SW 1271 (cell line): ENCODE measurements around the gene FGG.

Experiments used
- DNase-seq, 2 experiments: peaks; one replicate each; lab custom pipeline; 2025; lab: John Stamatoyannopoulos, UW

The FGG gene

GRCh38 chr4:154585369-154586018 lies 27.0 kb downstream of the FGG start:
- no peak for DNase-seq

GRCh38 chr4:154584259-154584658 lies 28.2 kb downstream of the FGG start:
- DNase-seq = no peak

DNA sequence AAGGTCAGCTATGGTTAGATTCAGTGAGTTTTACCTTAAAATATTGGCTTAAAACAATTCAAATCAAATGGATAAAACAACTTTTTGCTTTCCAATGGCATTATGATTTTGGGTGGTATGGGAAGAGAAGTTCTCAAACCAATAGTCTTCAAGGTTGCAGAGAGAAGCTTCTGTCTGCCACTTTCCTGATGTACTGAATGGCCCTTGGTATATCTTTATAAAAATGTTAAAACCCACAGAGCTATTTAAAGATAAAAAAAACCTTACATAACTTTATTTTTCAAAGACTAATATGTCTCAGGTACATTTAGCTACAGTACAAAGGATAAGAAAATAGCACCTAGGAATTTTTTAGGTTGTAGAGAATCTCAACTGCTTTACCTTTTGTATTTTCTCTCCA lies 28.8 kb downstream of the FGG start:
- DNase-seq = no peak

GRCh38 chr4:154583230-154583629 lies 29.2 kb downstream of the FGG start:
- no peak for DNase-seq

DNA sequence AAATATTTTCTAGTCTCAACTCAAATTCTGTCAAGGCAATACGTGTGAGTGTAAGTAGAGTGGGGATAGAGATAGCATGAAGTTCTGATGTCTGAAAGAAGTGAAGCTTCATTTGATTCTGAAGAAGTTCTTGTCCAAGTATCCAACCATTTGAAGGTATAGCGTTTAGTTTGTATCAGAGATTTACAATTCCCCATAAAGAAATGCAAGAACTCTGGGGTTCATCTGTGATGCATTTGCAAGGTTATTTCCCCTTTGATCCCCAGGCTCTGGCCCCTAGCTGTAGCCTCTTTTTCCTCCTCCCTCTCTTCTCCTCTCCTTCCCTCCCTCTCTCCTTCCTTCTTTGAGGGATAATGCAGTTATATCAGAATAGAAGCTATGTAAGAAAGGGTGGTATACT lies 29.7 kb downstream of the FGG start:
- no peak for DNase-seq

DNA sequence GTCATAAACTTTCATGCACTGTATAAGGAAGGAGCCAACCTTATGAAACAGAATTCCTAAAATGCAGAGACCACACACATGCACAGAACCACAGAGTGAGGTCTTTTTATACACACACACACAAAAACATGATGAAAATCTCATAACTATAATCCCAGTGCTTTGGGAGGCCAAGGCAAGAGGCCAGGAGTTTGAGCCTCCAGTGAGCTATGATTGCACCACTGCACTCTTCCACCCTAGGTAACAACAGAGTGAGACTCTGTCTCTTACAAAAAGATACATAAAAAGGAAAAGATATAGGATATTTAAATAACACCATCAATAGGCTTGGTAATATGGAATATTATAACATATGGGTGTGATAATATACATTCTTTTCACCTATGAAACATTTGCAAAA lies 32.5 kb downstream of the FGG start:
- no peak for DNase-seq

DNA sequence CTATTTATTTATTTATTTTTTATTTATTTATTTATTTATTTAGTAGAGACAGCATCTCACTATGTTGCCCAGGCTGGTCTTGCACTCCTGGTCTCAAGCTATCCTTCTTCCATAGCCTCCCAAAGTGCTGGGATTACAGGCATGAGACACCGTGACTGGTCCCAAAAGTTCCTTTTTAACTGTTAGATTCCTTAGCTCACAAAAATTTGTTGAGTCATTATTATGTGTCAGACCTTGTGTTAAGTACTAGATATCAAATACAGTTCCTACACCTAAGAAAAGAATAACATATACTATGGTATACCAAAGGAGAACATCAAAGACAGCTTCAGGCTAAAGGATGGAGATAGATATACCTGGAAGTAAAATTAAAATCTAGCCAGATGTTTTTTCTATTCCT lies 33.5 kb downstream of the FGG start:
- DNase-seq = no peak

DNA sequence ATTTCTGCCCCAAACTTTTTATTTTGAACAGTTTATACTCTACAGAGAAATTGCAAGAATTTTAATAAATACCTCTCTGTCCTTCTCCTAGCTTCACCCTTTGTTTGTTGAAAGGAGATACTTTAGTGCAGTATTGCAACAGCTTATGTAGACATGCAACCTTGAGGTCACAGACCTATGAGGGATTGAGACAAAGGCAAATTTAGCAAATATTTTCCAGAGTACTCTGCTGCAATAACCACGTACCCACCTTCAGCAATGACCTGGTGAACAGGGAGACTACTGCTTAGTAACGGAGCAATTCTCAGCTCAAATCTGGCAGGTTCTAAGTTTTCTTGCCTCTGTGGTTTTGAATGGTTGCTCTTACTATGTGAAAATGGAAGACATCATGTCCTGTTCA lies 35.1 kb downstream of the FGG start:
- DNase-seq = no peak

- no peak for DNase-seq
These were observed 38.1 kb downstream of the FGG start for GRCh38 chr4:154574311-154574710.

- no peak for DNase-seq
These were observed 39.1 kb downstream of the FGG start for GRCh38 chr4:154573190-154573870.

DNA sequence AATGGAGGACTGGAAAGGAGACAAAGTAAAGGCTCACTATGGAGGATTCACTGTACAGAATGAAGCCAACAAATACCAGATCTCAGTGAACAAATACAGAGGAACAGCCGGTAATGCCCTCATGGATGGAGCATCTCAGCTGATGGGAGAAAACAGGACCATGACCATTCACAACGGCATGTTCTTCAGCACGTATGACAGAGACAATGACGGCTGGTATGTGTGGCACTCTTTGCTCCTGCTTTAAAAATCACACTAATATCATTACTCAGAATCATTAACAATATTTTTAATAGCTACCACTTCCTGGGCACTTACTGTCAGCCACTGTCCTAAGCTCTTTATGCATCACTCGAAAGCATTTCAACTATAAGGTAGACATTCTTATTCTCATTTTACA lies 42.9 kb downstream of the FGG start:
- no peak for DNase-seq

DNA sequence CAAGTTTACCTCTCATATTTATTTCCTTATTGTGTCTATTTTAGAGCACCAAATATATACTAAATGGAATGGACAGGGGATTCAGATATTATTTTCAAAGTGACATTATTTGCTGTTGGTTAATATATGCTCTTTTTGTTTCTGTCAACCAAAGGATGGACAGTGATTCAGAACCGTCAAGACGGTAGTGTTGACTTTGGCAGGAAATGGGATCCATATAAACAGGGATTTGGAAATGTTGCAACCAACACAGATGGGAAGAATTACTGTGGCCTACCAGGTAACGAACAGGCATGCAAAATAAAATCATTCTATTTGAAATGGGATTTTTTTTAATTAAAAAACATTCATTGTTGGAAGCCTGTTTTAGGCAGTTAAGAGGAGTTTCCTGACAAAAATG lies 43.4 kb downstream of the FGG start:
- no peak for DNase-seq

DNA sequence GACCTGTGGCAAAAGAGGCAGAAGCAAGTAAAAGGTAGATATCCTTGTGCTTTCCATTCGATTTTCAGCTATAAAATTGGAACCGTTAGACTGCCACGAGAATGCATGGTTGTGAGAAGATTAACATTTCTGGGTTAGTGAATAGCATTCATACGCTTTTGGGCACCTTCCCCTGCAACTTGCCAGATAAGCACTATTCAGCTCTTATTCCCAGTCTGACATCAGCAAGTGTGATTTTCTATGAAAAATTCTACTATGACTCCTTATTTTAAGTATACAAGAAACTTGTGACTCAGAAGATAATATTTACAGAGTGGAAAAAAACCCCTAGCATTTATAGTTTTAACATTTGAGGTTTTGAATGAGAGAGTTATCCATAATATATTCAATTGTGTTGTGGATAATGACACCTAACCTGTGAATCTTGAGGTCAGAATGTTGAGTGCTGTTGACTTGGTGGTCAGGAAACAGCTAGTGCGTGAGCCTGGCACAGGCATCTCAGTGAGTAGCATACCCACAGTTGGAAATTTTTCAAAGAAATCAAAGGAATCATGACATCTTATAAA lies 45.7 kb downstream of the FGG start:
- DNase-seq = no peak

GRCh38 chr4:154565704-154566103 lies 46.8 kb downstream of the FGG start:
- DNase-seq = no peak

DNA sequence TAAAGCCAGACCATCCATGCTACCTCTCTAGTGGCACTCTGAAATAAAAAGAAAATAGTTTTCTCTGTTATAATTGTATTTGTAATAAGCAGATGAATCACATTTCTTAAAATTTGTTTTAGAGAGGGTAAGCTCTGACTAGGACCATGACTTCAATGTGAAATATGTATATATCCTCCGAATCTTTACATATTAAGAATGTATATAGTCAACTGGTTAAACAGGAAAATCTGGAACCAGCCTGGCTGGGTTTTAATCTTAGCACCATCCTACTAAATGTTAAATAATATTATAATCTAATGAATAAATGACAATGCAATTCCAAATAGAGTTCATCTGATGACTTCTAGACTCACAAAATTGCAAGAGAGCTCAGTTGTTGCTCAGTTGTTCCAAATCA lies 48.1 kb downstream of the FGG start:
- no peak for DNase-seq

DNA sequence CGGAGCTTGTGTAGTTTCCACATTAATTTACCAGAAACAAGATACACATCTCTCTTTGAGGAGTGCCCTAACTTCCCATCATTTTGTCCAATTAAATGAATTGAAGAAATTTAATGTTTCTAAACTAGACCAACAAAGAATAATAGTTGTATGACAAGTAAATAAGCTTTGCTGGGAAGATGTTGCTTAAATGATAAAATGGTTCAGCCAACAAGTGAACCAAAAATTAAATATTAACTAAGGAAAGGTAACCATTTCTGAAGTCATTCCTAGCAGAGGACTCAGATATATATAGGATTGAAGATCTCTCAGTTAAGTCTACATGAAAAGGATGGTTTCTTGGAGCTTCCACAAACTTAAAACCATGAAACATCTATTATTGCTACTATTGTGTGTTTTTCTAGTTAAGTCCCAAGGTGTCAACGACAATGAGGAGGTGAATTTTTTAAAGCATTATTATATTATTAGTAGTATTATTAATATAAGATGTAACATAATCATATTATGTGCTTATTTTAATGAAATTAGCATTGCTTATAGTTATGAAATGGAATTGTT lies 49.7 kb downstream of the FGG start, which contains the start of gene FGB:
Gene FGB, plus strand, starts transcription at position 315 of the 558 bp plus-strand sequence. Its CDS starts 8 bp downstream, at position 323.
- no peak for DNase-seq

- DNase-seq = no peak
These were observed 51.6 kb downstream of the FGG start for GRCh38 chr4:154560824-154561231.

DNA sequence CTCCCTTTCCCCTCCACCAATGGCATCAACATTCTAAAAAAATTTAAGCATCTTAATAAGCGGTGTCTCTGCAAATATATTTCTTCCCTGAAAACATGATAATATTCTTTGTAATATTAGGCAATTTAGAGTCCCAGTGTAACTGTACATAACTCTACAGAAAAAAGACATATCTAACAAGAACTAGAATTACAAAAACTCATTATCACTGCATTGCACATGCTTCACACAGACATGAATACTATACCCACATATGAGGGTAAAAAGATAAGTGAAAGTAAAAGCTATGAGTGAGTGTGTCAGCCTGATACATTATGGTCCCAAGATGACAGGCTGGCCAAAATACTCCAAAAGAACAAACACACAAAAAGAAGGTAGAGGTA lies 52.0 kb downstream of the FGG start:
- DNase-seq = no peak

DNA sequence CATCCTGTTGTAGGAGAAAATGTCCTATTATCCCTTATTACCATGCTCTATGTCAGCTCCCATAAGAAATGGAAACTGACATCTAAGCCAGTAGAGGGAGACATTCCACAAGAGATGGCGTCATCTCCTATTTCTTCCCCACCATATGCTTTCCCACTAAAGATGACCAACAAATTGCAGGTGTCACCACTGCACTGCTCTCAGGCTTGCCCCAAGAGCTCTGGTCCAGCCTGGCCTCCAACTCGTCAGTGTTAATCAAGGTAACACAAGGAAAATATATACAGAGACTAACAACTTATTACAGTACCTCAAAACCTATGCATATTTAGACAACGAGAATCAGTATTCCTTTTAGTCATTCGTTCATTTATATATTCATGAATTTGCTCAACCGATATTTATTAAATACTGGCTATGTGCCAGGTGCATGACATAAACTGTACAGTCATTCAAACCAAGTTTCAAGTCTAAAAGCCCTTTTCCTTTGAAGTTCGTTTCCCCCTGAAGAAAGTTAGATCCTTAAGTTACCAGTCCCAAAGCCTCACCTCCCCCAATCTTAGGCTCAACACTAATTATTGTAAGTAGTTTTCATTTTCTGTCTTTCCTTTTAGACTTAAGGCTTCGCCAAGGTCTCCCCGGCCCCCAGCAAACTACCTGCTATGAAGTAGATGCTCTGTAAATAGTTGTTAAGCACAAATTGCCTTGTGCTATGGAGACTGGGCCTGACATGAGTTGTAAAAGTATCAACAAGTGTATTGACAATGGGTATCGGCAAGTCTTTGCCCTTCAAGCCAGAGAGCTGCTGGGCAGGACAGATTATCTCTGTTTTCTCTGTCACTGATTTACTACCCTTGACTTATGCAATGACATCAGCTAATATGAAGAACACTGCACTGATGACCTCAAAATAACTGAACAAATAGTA lies 52.7 kb downstream of the FGG start:
- peak in 1 of 2 experiments; percentile 2 for DNase-seq

GRCh38 chr4:154559141-154559493 lies 53.3 kb downstream of the FGG start:
- DNase-seq = no peak
